Astrocyte (in vitro differentiated cells and primary cell): ENCODE measurements around the gene APOL1. TPM values are rescaled to one million over a fixed set of nuclear protein-coding genes. Genes with fewer than 3 reads are reported as not detected.

Experiments used
- DNase-seq: peaks from one replicate; pipeline ENCODE4 v3.0.0-alpha.2; 2010; ENCODE audit warnings: low read depth
- FAIRE-seq: peaks from 2 replicates; lab custom pipeline; 2011; peaks lifted over from hg19 to GRCh38; lab: Jason Lieb, UNC
- H2AFZ ChIP-seq: 2 replicates; pipeline ENCODE4 v1.6.0; 2012; ENCODE audit warnings: low read depth, low read length, inconsistent platforms
- H3K27ac ChIP-seq: 2 replicates; pipeline ENCODE4 v1.5.1; 2011; ENCODE audit warnings: low read depth, low read length, inconsistent platforms
- H3K27me3 ChIP-seq: 2 replicates; pipeline ENCODE4 v1.6.0; 2011; ENCODE audit warnings: low read length, inconsistent platforms; ENCODE audit not compliant: insufficient read depth
- H3K36me3 ChIP-seq: 2 replicates; pipeline ENCODE4 v1.5.1; 2011; ENCODE audit warnings: low read length, inconsistent platforms; ENCODE audit not compliant: insufficient read depth
- H3K4me1 ChIP-seq: 2 replicates; pipeline ENCODE4 v1.5.1; 2011; ENCODE audit warnings: low read length, inconsistent platforms; ENCODE audit not compliant: insufficient read depth
- H3K4me2 ChIP-seq: 2 replicates; pipeline ENCODE4 v1.6.0; 2012; ENCODE audit warnings: low read length, inconsistent platforms
- H3K4me3 ChIP-seq: 2 replicates; pipeline ENCODE4 v1.5.1; 2011; ENCODE audit warnings: low read depth, mild to moderate bottlenecking, low read length, inconsistent platforms; ENCODE audit not compliant: insufficient read depth
- H3K79me2 ChIP-seq: 2 replicates; pipeline ENCODE4 v1.6.0; 2012; ENCODE audit warnings: mild to moderate bottlenecking, low read length, inconsistent platforms; ENCODE audit not compliant: insufficient read depth
- H3K9ac ChIP-seq: 2 replicates; pipeline ENCODE4 v1.6.0; 2012; ENCODE audit warnings: mild to moderate bottlenecking, low read length, inconsistent platforms
- H3K9me3 ChIP-seq: 2 replicates; pipeline ENCODE4 v1.5.1; 2012; ENCODE audit warnings: low read depth, mild to moderate bottlenecking, low read length, inconsistent platforms; ENCODE audit not compliant: insufficient read depth
- H4K20me1 ChIP-seq: 2 replicates; pipeline ENCODE4 v1.6.0; 2012; ENCODE audit warnings: low read length, inconsistent platforms; ENCODE audit not compliant: insufficient read depth
- H3K27ac Mint-ChIP-seq: one replicate; pipeline ENCODE4 v1.8.0; 2021; ENCODE audit warnings: mild to moderate bottlenecking, mixed read lengths; ENCODE audit not compliant: unreplicated experiment
- H3K27me3 Mint-ChIP-seq: one replicate; pipeline ENCODE4 v1.8.0; 2021; ENCODE audit warnings: low read depth, mixed read lengths; ENCODE audit not compliant: unreplicated experiment
- H3K36me3 Mint-ChIP-seq: one replicate; pipeline ENCODE4 v1.8.0; 2021; ENCODE audit warnings: low read depth, mixed read lengths; ENCODE audit not compliant: unreplicated experiment
- H3K4me1 Mint-ChIP-seq: one replicate; pipeline ENCODE4 v1.8.0; 2021; ENCODE audit warnings: low read depth, mixed read lengths; ENCODE audit not compliant: unreplicated experiment
- H3K4me3 Mint-ChIP-seq: one replicate; pipeline ENCODE4 v1.8.0; 2021; ENCODE audit warnings: mild to moderate bottlenecking, moderate library complexity, mixed read lengths; ENCODE audit not compliant: unreplicated experiment
- H3K9me3 Mint-ChIP-seq: one replicate; pipeline ENCODE4 v1.8.0; 2021; ENCODE audit warnings: mild to moderate bottlenecking, mixed read lengths; ENCODE audit not compliant: unreplicated experiment
- EZH2 ChIP-seq: IDR thresholded peaks from 2 replicates; pipeline ENCODE4 v1.6.1; 2012; ENCODE audit warnings: mild to moderate bottlenecking, low read length, inconsistent platforms; ENCODE audit not compliant: insufficient read depth
- total RNA-seq: library from RNA; stranded (reverse); gene quantifications from 2 replicates; pipeline ENCODE4 v1.2.1, GENCODE V29; 2021
- TF ChIP-seq, protein P1 (sequence below): IDR thresholded peaks from 2 replicates; pipeline ENCODE4 v1.5.1; 2011; ENCODE audit warnings: low read depth, mild to moderate bottlenecking, inconsistent platforms, low read length, moderate library complexity; ENCODE audit not compliant: insufficient read depth

The APOL1 gene
- total RNA-seq, 1 donor from 2014 or later, result 3.9 TPM

DNA sequence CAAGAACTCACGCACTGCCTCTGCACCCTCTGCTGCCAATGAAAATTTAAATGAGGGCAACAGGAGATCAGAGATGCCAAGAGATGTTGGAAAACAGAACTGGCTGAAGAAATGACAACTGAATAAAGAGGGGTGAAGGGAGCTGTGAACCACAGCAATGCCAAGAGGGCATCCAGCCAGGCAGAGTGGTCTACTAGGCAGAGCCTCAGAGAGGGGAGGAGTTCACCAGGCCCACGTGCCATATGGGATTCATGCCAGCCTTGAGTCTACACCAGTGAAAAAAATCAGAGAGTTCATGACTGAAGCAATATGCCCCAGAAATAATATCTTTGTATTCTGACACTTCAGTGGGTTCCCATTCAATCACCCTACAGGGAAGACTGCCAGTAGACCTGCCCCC is 18.0 kb upstream of the APOL1 start:
- peaks cover 50% of the 10 kb centered on the region for H3K36me3 Mint-ChIP-seq
- Histone ChIP-seq H3K27ac (no peak overlapping the region), H3K79me2 (peaks cover 28% of the 10 kb centered on the region), H4K20me1 (peaks cover 34% of the 10 kb centered on the region), H3K36me3 (no peaks in the 10 kb centered on the region), H3K9ac (no peak overlapping the region), H3K9me3 (no peaks in the 10 kb centered on the region), H3K4me2 (no peak overlapping the region), H3K4me3 (no peak overlapping the region), H2AFZ (no peak overlapping the region), H3K27me3 (no peaks in the 10 kb centered on the region), H3K4me1 (peaks cover 28% of the 10 kb centered on the region)
- no peak for FAIRE-seq
- DNase-seq, result no peak
- peaks cover 49% of the 10 kb centered on the region for H3K4me1 Mint-ChIP-seq
- H3K27me3 Mint-ChIP-seq, result no peaks in the 10 kb centered on the region
- H3K27ac Mint-ChIP-seq, result no peak overlapping the region
- TF ChIP-seq, protein P1, sequence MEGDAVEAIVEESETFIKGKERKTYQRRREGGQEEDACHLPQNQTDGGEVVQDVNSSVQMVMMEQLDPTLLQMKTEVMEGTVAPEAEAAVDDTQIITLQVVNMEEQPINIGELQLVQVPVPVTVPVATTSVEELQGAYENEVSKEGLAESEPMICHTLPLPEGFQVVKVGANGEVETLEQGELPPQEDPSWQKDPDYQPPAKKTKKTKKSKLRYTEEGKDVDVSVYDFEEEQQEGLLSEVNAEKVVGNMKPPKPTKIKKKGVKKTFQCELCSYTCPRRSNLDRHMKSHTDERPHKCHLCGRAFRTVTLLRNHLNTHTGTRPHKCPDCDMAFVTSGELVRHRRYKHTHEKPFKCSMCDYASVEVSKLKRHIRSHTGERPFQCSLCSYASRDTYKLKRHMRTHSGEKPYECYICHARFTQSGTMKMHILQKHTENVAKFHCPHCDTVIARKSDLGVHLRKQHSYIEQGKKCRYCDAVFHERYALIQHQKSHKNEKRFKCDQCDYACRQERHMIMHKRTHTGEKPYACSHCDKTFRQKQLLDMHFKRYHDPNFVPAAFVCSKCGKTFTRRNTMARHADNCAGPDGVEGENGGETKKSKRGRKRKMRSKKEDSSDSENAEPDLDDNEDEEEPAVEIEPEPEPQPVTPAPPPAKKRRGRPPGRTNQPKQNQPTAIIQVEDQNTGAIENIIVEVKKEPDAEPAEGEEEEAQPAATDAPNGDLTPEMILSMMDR, result no peak
- no peak for TF ChIP-seq EZH2
- H3K9me3 Mint-ChIP-seq, result peaks cover 2% of the 10 kb centered on the region
- peak overlapping the region; percentile 93 for H3K4me3 Mint-ChIP-seq

DNA sequence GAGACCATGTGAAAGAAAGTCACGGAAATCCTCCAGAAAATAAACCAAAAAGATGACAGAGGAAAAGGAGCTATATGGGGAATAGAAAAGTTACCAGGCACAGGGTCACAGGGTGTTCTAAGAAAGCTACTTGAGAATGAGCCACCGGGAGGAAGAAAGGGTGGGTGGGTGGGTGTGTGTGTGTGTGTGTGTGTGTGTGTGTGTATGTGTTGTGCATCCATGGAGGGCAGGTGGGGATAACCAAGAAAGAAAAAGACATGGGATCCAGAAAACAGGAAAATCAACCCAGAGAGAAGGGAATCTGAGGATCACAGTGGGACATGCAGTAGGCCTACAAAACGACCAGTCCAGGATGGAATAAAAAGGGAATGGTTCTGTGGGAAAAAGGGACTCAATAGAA is 17.3 kb upstream of the APOL1 start:
- Histone ChIP-seq H3K9me3 (no peaks in the 10 kb centered on the region), H3K79me2 (peaks cover 28% of the 10 kb centered on the region), H3K36me3 (no peaks in the 10 kb centered on the region), H3K27ac (no peak overlapping the region), H3K27me3 (no peaks in the 10 kb centered on the region), H3K4me1 (peaks cover 29% of the 10 kb centered on the region), H4K20me1 (peaks cover 34% of the 10 kb centered on the region), H3K4me3 (no peak overlapping the region), H3K9ac (no peak overlapping the region), H2AFZ (no peak overlapping the region), H3K4me2 (peak overlapping the region; percentile 20)
- H3K4me1 Mint-ChIP-seq, result peaks cover 54% of the 10 kb centered on the region
- H3K4me3 Mint-ChIP-seq, result peak overlapping the region; percentile 93
- H3K27ac Mint-ChIP-seq, result no peak overlapping the region
- FAIRE-seq (no peak), DNase-seq (no peak)
- peaks cover 45% of the 10 kb centered on the region for H3K36me3 Mint-ChIP-seq
- no peak for TF ChIP-seq EZH2
- TF ChIP-seq, protein P1, result no peak
- H3K27me3 Mint-ChIP-seq, result no peaks in the 10 kb centered on the region
- H3K9me3 Mint-ChIP-seq, result peaks cover 2% of the 10 kb centered on the region

DNA sequence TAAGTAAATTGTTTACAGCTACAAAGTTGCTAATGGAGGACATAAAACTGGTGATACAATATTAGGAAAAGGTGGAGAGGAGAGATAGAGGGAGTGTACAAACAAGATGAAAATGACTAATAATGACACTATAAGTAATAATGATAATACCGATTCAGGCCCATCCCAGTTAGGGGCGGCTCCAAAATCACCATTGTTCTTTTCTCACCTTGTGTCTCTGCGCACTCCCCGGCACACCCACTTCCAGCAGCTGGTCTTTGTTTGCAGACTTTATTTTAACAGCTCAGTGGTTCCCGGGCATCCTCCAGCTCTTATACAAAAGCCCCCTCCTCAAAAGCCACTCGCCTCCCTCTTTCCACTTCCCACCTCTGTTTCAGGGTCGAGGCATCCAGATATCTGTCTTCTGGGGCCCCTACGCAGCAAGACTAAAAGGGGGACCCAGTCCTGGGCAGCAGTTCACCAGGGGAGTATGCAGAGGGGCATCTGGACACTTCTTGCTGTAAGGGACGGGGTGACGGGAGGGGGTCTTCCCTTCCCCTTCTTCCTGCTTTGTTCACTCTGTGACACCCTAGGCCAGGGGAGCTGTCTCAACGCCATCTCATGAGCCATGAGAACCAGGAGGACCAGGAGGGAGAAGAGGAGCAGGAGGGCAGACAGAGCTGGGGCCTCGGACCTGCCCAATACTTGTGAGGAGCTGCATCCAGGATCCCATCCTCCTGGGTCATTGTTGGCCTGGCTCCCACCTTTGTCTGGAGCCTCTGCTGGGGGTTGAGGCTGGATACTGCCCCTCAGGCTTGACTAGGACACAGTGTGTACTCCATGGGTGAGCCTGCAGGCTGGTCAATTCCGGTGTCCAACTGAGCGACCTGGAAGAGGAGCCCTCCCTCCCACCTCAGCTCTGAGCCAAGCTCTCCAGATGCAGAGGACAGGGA is 16.3 kb upstream of the APOL1 start:
- peaks cover 28% of the 10 kb centered on the region for H3K79me2 ChIP-seq
- H3K9me3 ChIP-seq, result no peaks in the 10 kb centered on the region
- H3K4me1 ChIP-seq, result peaks cover 29% of the 10 kb centered on the region
- H4K20me1 ChIP-seq, result peaks cover 34% of the 10 kb centered on the region
- DNase-seq, result no peak
- Mint-ChIP-seq H3K27me3 (no peaks in the 10 kb centered on the region), H3K27ac (no peak overlapping the region), H3K36me3 (peaks cover 38% of the 10 kb centered on the region), H3K4me3 (peak overlapping the region; percentile 93), H3K9me3 (peaks cover 2% of the 10 kb centered on the region), H3K4me1 (peaks cover 54% of the 10 kb centered on the region)
- TF ChIP-seq, protein P1, result no peak
- no peak for TF ChIP-seq EZH2
- H3K27ac ChIP-seq, result no peak overlapping the region
- no peak overlapping the region for H3K9ac ChIP-seq
- H3K4me2 ChIP-seq, result peak overlapping the region; percentile 92
- no peak overlapping the region for H2AFZ ChIP-seq
- no peak overlapping the region for H3K4me3 ChIP-seq
- no peak for FAIRE-seq
- H3K36me3 ChIP-seq, result no peaks in the 10 kb centered on the region
- H3K27me3 ChIP-seq, result no peaks in the 10 kb centered on the region
